CD14-positive monocyte (primary cell): Measurements from ENCODE around the gene DUSP11. TPM values are rescaled to one million over a fixed set of nuclear protein-coding genes. Genes with fewer than 3 reads are reported as not detected.

ENCODE experiments used
- DNase-seq, 3 donors: peaks; one replicate each; pipeline ENCODE4 v3.0.0-alpha.2; 2011 to 2022
- H2AFZ ChIP-seq: 2 replicates; pipeline ENCODE4 v1.6.0; 2012; ENCODE audit warnings: mild to moderate bottlenecking, low read depth, low read length, inconsistent platforms; ENCODE audit not compliant: insufficient read depth, poor library complexity, severe bottlenecking
- H3K27ac ChIP-seq, 2 donors: 1 replicate in 1 of 2; 2 replicates in 1 of 2; pipeline ENCODE4 v1.5.1; 2012 to 2013; ENCODE audit warnings: low read length in 2 of 2, control low read depth in 1 of 2, inconsistent platforms in 1 of 2, low read depth in 1 of 2, mild to moderate bottlenecking in 1 of 2
- H3K27me3 ChIP-seq, 2 donors: one replicate each; pipeline versions ENCODE4 v1.6.0 to v1.6.1; 2011 to 2013; ENCODE audit warnings: low read length in 2 of 2; ENCODE audit not compliant: control insufficient read depth in 2 of 2, insufficient read depth in 2 of 2
- H3K36me3 ChIP-seq, 2 donors: replicated peaks in 1 of 2; 1 replicate in 1 of 2; 2 replicates in 1 of 2; pipeline versions ENCODE4 v1.5.1 to v1.6.1; 2012 to 2013; ENCODE audit warnings: low read length in 2 of 2, control low read depth in 1 of 2, inconsistent platforms in 1 of 2, mild to moderate bottlenecking in 1 of 2; ENCODE audit not compliant: insufficient read depth in 2 of 2, control insufficient read depth in 1 of 2
- H3K4me1 ChIP-seq, 2 donors: 1 replicate in 1 of 2; 2 replicates in 1 of 2; pipeline versions ENCODE4 v1.5.1 to v1.6.1; 2012 to 2013; ENCODE audit warnings: low read length in 2 of 2, control low read depth in 1 of 2, inconsistent platforms in 1 of 2, mild to moderate bottlenecking in 1 of 2, moderate library complexity in 1 of 2; ENCODE audit not compliant: insufficient read depth in 2 of 2, control insufficient read depth in 1 of 2
- H3K4me2 ChIP-seq: replicated peaks from 2 replicates; pipeline ENCODE3; 2012; ENCODE audit warnings: low read length, moderate library complexity, mild to moderate bottlenecking; ENCODE audit not compliant: poor library complexity, severe bottlenecking; ENCODE audit errors: extremely low read depth
- H3K4me3 ChIP-seq, 3 experiments: fragments of 200-600 bp in 1 of 3; sonication (generic) in 1 of 3; replicated peaks in 1 of 3; 1 replicate in 2 of 3; 2 replicates in 1 of 3; pipeline ENCODE4 v1.5.1; 2011 to 2013; ENCODE audit warnings: low read length in 3 of 3, mild to moderate bottlenecking in 3 of 3, control low read depth in 2 of 3, low read depth in 2 of 3, inconsistent platforms in 1 of 3, moderate library complexity in 1 of 3
- H3K79me2 ChIP-seq: 2 replicates; pipeline ENCODE4 v1.6.0; 2012; ENCODE audit warnings: mild to moderate bottlenecking, control low read depth, inconsistent platforms, low read length, moderate library complexity; ENCODE audit not compliant: insufficient read depth
- H3K9ac ChIP-seq: 2 replicates; pipeline ENCODE4 v1.6.0; 2017; ENCODE audit warnings: low read length, mild to moderate bottlenecking; ENCODE audit not compliant: insufficient read depth, poor library complexity, severe bottlenecking
- H3K9me3 ChIP-seq, 2 donors: replicated peaks in 1 of 2; 1 replicate in 1 of 2; 2 replicates in 1 of 2; pipeline versions ENCODE4 v1.5.1 to v1.6.1; 2012 to 2013; ENCODE audit warnings: low read length in 2 of 2, control low read depth in 1 of 2; ENCODE audit not compliant: control insufficient read depth in 1 of 2, insufficient read depth in 1 of 2
- H4K20me1 ChIP-seq: 2 replicates; pipeline ENCODE4 v1.6.0; 2012; ENCODE audit warnings: mild to moderate bottlenecking, low read length, control low read depth, moderate library complexity; ENCODE audit not compliant: insufficient read depth
- H3K27ac Mint-ChIP-seq, 7 donors: one replicate each; pipeline ENCODE4 v1.8.0; 2020; ENCODE audit warnings: mild to moderate bottlenecking in 7 of 7, mixed read lengths in 7 of 7, moderate library complexity in 6 of 7, inconsistent platforms in 2 of 7
- H3K27me3 Mint-ChIP-seq, 3 donors: one replicate each; pipeline ENCODE4 v1.8.0; 2021 to 2022; ENCODE audit warnings: low read depth in 3 of 3, mild to moderate bottlenecking in 3 of 3, mixed read lengths in 3 of 3, moderate library complexity in 3 of 3, inconsistent platforms in 1 of 3
- H3K36me3 Mint-ChIP-seq, 2 donors: one replicate each; pipeline ENCODE4 v1.8.0; 2020; ENCODE audit warnings: mixed read lengths in 2 of 2, inconsistent platforms in 1 of 2, mild to moderate bottlenecking in 1 of 2
- H3K4me1 Mint-ChIP-seq: one replicate; pipeline ENCODE4 v1.8.0; 2020; ENCODE audit warnings: mild to moderate bottlenecking, mixed read lengths
- H3K4me3 Mint-ChIP-seq, 2 donors: one replicate each; pipeline ENCODE4 v1.8.0; 2020; ENCODE audit warnings: mild to moderate bottlenecking in 2 of 2, mixed read lengths in 2 of 2, moderate library complexity in 1 of 2
- H3K9me3 Mint-ChIP-seq, 7 donors: one replicate each; pipeline ENCODE4 v1.8.0; 2020 to 2022; ENCODE audit warnings: mixed read lengths in 7 of 7, mild to moderate bottlenecking in 6 of 7, moderate library complexity in 6 of 7, inconsistent platforms in 2 of 7
- WGBS: methylation state at CpG from one replicate; pipeline ENCODE4 v1.1.5; 2013; ENCODE audit warnings: missing lambda C conversion rate; ENCODE audit not compliant: insufficient coverage; 5-methylcytosine and 5-hydroxymethylcytosine counted together
- intact Hi-C, 2 donors: fragments of 100-400 bp; cut with micrococcal nuclease; formaldehyde crosslinking; loops; one replicate each; pipeline versions ENCODE4 v1.15.0 to v1.15.1; 2023
- polyA plus RNA-seq, 3 donors: library from polyadenylated mRNA; depleted of rRNA in 1 of 3; unstranded in 2 of 3; stranded (reverse) in 1 of 3; fragments of 300-500 nt in 2 of 3; fragments of >200 nt in 1 of 3; fragmentation: Illumina TruSeq in 2 of 3; gene quantifications; 1 replicate in 2 of 3; 2 replicates in 1 of 3; pipeline ENCODE4 v1.2.3, GENCODE V29; 2012 to 2021
- TF ChIP-seq, protein P1 (sequence below): fragments of 200-600 bp; IDR thresholded peaks from one replicate; pipeline ENCODE4 v1.8.0; 2022; ENCODE audit warnings: antibody characterized with exemption, mild to moderate bottlenecking

The DUSP11 gene
- polyA plus RNA-seq, 3 donors: 9.9 to 25.7 (median 23.1) TPM

DNA sequence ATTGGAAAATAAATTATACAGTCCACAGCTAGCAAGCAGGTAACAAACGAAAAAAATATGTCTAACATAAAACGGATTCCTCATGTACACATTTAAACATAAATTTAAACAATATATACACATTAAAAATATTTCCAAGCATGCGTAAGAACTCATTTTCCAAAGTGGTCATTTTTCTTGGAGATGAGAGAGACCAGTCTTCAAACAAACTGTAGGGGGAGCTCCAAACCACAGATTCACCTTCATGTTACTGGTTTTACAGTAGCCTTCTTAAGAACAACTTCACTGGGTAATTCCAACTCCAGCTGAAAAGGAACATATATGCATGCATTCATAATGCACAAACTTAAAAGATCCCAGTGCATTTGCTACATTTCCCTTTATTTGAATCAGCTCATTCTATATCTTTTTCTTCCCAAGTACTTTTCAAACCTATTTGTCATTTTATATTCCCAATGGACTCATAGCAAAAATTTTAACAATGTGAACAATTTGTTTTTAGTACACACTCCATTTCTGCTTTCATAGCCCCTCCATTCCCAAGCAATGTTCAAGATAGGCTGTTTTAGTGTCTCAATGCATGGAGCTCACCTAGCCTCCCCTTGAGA, 44.1 kb upstream of the DUSP11 start:
- Histone ChIP-seq H3K9me3 (no peaks in the 10 kb centered on the region), H3K4me2 (no peak overlapping the region), H3K9ac (no peak overlapping the region), H3K4me1 (peaks cover 7 to 8% of the 10 kb centered on the region in 2 donors), H3K27ac (no peak overlapping the region), H3K36me3 (no peaks in the 10 kb centered on the region), H4K20me1 (no peaks in the 10 kb centered on the region), H3K79me2 (no peaks in the 10 kb centered on the region), H3K4me3 (no peak overlapping the region), H3K27me3 (no peaks in the 10 kb centered on the region), H2AFZ (no peak overlapping the region)
- H3K4me1 Mint-ChIP-seq: peaks cover 7% of the 10 kb centered on the region
- H3K36me3 Mint-ChIP-seq: no peaks in the 10 kb centered on the region
- H3K27ac Mint-ChIP-seq: no peak overlapping the region
- WGBS: no CpG with 5 or more reads among the region's 3 CpGs
- DNase-seq: peak; percentile 63 to 77 (median 75)
- peaks cover 4 to 6% (median 4%) of the 10 kb centered on the region in 3 donors for H3K27me3 Mint-ChIP-seq
- no peaks in the 10 kb centered on the region for H3K9me3 Mint-ChIP-seq
- TF ChIP-seq, protein P1, sequence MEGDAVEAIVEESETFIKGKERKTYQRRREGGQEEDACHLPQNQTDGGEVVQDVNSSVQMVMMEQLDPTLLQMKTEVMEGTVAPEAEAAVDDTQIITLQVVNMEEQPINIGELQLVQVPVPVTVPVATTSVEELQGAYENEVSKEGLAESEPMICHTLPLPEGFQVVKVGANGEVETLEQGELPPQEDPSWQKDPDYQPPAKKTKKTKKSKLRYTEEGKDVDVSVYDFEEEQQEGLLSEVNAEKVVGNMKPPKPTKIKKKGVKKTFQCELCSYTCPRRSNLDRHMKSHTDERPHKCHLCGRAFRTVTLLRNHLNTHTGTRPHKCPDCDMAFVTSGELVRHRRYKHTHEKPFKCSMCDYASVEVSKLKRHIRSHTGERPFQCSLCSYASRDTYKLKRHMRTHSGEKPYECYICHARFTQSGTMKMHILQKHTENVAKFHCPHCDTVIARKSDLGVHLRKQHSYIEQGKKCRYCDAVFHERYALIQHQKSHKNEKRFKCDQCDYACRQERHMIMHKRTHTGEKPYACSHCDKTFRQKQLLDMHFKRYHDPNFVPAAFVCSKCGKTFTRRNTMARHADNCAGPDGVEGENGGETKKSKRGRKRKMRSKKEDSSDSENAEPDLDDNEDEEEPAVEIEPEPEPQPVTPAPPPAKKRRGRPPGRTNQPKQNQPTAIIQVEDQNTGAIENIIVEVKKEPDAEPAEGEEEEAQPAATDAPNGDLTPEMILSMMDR: peak; percentile 93
- H3K4me3 Mint-ChIP-seq: no peak overlapping the region
- intact Hi-C loops: loop anchor here in 1 of 2 donors (10.0 kb wide), 4 partner anchors 161 to 571 kb away; partner anchors contain the start of genes BOLA3 and TET3

DNA sequence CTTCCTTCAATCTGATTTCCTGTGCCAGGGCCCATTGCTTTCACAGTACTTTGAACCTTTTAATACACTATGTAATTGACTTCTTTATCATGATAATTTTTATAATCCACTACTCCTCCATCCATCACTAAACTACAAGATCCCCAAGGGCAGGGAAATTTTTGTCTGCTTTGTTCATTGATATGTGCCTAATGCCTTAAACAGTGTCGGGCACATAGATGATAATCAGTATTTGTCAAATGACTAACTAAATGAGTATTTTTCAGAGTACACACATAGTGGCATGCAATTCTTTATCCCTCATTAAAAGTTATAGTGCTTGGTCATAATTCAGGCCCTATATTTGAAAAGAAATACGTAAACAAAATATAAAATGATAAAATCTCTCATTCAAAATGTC, 43.5 kb upstream of the DUSP11 start:
- H3K27ac Mint-ChIP-seq: no peak overlapping the region
- no peaks in the 10 kb centered on the region for H3K9me3 ChIP-seq
- H3K36me3 ChIP-seq: no peaks in the 10 kb centered on the region
- DNase-seq: no peak
- H3K4me1 Mint-ChIP-seq: peaks cover 4% of the 10 kb centered on the region
- no peak overlapping the region for H3K4me3 ChIP-seq
- peaks cover 5 to 6% of the 10 kb centered on the region in 2 donors for H3K4me1 ChIP-seq
- H3K4me2 ChIP-seq: no peak overlapping the region
- no peak overlapping the region for H3K4me3 Mint-ChIP-seq
- no peak overlapping the region for H3K9ac ChIP-seq
- intact Hi-C loops: loop anchor here in 1 of 2 donors (10.0 kb wide), 4 partner anchors 161 to 571 kb away; partner anchors contain the start of genes BOLA3 and TET3
- H3K27me3 ChIP-seq: no peaks in the 10 kb centered on the region
- WGBS: no CpG with 5 or more reads among the region's 2 CpGs
- no peaks in the 10 kb centered on the region for H4K20me1 ChIP-seq
- TF ChIP-seq, protein P1: no peak
- no peaks in the 10 kb centered on the region for H3K79me2 ChIP-seq
- H3K9me3 Mint-ChIP-seq: no peaks in the 10 kb centered on the region
- H3K27ac ChIP-seq: no peak overlapping the region
- H3K27me3 Mint-ChIP-seq: peaks cover 4 to 6% (median 5%) of the 10 kb centered on the region in 3 donors
- no peak overlapping the region for H2AFZ ChIP-seq
- H3K36me3 Mint-ChIP-seq: no peaks in the 10 kb centered on the region
